A549 (cell line): ENCODE data around the gene PSMA7.

ENCODE experiments used
- CEBPB ChIP-seq, 2 experiments: fragments of >200 bp in 1 of 2; sonication (Bioruptor Twin) in 1 of 2; formaldehyde crosslinking in 1 of 2; IDR thresholded peaks; 2 replicates each; pipeline ENCODE4 v1.6.1; 2012 to 2016
- CHD2 ChIP-seq: fragments of 150-350 bp; IDR thresholded peaks from 2 replicates; pipeline ENCODE4 v1.6.1; 2014; ENCODE audit warnings: low read length; ENCODE audit not compliant: partially characterized antibody
- EP300 ChIP-seq, 2 experiments: fragments of >200 bp; sonication (Bioruptor Twin); formaldehyde crosslinking; IDR thresholded peaks; 2 replicates in 1 of 2; 3 replicates in 1 of 2; pipeline ENCODE4 v1.6.1; 2016 to 2017
- JUN ChIP-seq, 2 experiments: fragments of >200 bp; sonication (Bioruptor Twin); formaldehyde crosslinking; IDR thresholded peaks; 2 replicates in 1 of 2; 3 replicates in 1 of 2; pipeline ENCODE4 v1.6.1; 2016 to 2017
- MAFK ChIP-seq: fragments of 450-650 bp; IDR thresholded peaks from 2 replicates; pipeline ENCODE4 v1.6.1; 2014; ENCODE audit not compliant: partially characterized antibody
- PHF8 ChIP-seq: fragments of 200-600 bp; sonication (generic); IDR thresholded peaks from 2 replicates; pipeline ENCODE4 v1.6.1; 2016; ENCODE audit warnings: low read depth, mild to moderate bottlenecking, antibody characterized with exemption, moderate library complexity, borderline replicate concordance
- POLR2A ChIP-seq: IDR thresholded peaks from 2 replicates; pipeline ENCODE4 v1.6.1; 2012; ENCODE audit warnings: mild to moderate bottlenecking, low read length
- POLR2AphosphoS2 ChIP-seq: conservative IDR thresholded peaks from 2 replicates; pipeline ENCODE4 v1.6.1; 2012; ENCODE audit warnings: low read length, improper control_type of control experiment, inconsistent platforms
- RARB ChIP-seq: fragments of 250-450 bp; sonication (Bioruptor Pico); IDR thresholded peaks from 2 replicates; pipeline ENCODE4 v1.8.0; 2021; ENCODE audit warnings: mild to moderate bottlenecking, moderate library complexity
- TP53 ChIP-seq: fragments of 250-450 bp; sonication (Bioruptor Pico); IDR thresholded peaks from 2 replicates; pipeline ENCODE4 v1.5.0; 2021; ENCODE audit warnings: mild to moderate bottlenecking, moderate library complexity
- ZC3H11A ChIP-seq: fragments of 450-650 bp; IDR thresholded peaks from 2 replicates; pipeline ENCODE4 v1.6.1; 2014; ENCODE audit warnings: antibody characterized with exemption, mild to moderate bottlenecking
- TF ChIP-seq, protein P1 (sequence below): fragments of >200 bp; sonication (Bioruptor Twin); formaldehyde crosslinking; IDR thresholded peaks from 3 replicates; pipeline ENCODE4 v1.5.1; 2016
- TF ChIP-seq, protein P2 (sequence below): IDR thresholded peaks from 2 replicates; pipeline ENCODE4 v1.6.1; 2012

GRCh38 chr20:62155428-62156253 lies 12.4 kb upstream of the PSMA7 start:
- TF ChIP-seq, protein P1, sequence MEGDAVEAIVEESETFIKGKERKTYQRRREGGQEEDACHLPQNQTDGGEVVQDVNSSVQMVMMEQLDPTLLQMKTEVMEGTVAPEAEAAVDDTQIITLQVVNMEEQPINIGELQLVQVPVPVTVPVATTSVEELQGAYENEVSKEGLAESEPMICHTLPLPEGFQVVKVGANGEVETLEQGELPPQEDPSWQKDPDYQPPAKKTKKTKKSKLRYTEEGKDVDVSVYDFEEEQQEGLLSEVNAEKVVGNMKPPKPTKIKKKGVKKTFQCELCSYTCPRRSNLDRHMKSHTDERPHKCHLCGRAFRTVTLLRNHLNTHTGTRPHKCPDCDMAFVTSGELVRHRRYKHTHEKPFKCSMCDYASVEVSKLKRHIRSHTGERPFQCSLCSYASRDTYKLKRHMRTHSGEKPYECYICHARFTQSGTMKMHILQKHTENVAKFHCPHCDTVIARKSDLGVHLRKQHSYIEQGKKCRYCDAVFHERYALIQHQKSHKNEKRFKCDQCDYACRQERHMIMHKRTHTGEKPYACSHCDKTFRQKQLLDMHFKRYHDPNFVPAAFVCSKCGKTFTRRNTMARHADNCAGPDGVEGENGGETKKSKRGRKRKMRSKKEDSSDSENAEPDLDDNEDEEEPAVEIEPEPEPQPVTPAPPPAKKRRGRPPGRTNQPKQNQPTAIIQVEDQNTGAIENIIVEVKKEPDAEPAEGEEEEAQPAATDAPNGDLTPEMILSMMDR, result no peak
- TF ChIP-seq, protein P2, sequence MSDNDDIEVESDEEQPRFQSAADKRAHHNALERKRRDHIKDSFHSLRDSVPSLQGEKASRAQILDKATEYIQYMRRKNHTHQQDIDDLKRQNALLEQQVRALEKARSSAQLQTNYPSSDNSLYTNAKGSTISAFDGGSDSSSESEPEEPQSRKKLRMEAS, result peak; percentile 47; the same call in 1 of the 2 replicates
- TF ChIP-seq EP300 (IDR thresholded peaks at IDR 0.05) (no peak), MAFK (no peak), ZC3H11A (no peak), CHD2 (no peak), PHF8 (no peak), TP53 (no peak), POLR2AphosphoS2 (no peak), JUN (IDR thresholded peaks at IDR 0.05) (no peak), CEBPB (IDR thresholded peaks at IDR 0.05) (no peak), POLR2A (no peak), RARB (CRISPR knock-in tag) (no peak)
